ENCODE data around the gene MICU2.

Gene MICU2, protein sequence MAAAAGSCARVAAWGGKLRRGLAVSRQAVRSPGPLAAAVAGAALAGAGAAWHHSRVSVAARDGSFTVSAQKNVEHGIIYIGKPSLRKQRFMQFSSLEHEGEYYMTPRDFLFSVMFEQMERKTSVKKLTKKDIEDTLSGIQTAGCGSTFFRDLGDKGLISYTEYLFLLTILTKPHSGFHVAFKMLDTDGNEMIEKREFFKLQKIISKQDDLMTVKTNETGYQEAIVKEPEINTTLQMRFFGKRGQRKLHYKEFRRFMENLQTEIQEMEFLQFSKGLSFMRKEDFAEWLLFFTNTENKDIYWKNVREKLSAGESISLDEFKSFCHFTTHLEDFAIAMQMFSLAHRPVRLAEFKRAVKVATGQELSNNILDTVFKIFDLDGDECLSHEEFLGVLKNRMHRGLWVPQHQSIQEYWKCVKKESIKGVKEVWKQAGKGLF
- 33.1 to 44.3 (median 33.7) reads per million in 3 donors for total RNA-seq

DNA sequence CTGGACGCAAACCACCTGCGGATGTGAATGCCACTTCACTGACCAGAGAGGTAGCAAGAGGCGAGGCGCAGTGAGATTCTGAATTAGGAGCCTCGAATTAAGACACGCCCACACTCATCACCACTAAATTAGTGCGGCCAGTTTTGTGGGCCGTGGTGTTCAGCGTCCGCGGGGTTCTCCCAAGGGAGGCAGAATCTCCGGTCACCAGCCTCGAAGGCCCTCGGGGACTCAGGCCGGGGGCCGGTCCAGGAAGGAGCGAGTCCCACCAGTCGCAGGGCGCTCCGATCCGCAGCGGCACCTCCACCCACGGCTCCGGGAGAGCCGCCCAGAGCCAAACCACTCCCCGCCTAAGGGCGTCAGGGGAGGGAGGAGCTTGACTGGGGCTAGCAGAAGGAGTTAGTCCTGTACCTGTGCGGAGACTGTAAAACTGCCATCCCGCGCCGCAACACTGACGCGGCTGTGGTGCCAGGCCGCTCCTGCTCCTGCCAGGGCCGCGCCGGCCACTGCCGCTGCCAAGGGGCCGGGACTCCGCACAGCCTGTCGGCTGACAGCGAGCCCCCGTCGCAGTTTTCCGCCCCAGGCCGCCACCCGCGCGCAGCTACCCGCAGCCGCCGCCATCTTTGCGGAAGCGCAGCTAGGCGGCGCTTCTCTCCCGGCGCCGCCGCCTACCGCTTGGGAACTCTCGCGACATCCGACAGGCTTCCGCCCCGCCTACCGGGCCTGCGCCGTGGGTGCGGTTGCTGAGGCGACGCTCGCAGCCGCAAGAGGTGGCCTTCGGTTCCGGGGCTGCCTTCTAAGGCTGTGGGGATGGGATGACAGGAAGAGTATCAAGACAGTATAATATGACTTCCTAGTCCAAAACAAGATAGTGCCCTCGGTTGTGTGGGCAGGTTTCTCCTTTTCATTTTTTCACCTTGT is at the start of gene MICU2:
MICU2 (minus strand) TSS at position 640 of the 918 bp plus-strand sequence; CDS start at position 618, 22 bp downstream.
- peak; percentile 88 to 90 (median 90) for DNase-seq
- peak within 1 kb of the TSS; percentile 98 for H3K27ac ChIP-seq (ENCODE audit: insufficient read depth, low read length, poor library complexity, severe bottlenecking)
- H3K9me3 ChIP-seq (ENCODE audit: control insufficient read depth, low read length), result no peaks in the 10 kb centered on the region
- peak within 1 kb of the TSS; percentile 74 for H3K4me3 ChIP-seq (ENCODE audit: insufficient read depth, low read depth, low read length, poor library complexity, severe bottlenecking)
- no peaks in the 10 kb centered on the region for H3K27me3 ChIP-seq (replicated peaks; ENCODE audit: control insufficient read depth, insufficient read depth, low read length, poor library complexity, severe bottlenecking)
- H3K4me1 ChIP-seq (ENCODE audit: control insufficient read depth, insufficient read depth, low read length, poor library complexity, severe bottlenecking), result peaks cover 6% of the 10 kb centered on the region
- H3K36me3 ChIP-seq (ENCODE audit: control insufficient read depth, insufficient read depth, low read length), result no peaks in the 10 kb centered on the region

DNA sequence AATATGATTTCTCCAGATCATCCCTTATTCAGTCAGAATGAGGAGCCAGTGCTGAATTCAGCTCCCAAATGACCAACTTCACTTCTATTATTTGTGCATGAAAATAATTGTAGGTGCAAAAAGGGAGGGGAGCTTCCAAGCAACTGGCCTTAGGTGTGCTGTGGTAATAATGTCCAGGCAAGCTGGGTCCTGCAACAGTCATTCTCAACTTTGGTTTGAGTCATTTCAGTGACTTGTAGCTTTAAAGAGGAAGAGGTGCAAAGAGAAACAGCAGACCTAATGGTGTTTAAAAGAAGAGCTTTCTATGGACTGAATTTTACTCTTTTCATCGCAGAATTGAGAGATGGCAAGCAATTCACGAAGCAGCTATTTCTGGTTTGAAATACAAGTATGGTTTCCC is 37.7 kb upstream of the MICU2 start:
- no peak for DNase-seq
- Histone ChIP-seq H3K4me1 (ENCODE audit: control insufficient read depth, insufficient read depth, low read length, poor library complexity, severe bottlenecking) (no peaks in the 10 kb centered on the region), H3K27ac (ENCODE audit: insufficient read depth, low read length, poor library complexity, severe bottlenecking) (no peak overlapping the region), H3K27me3 (replicated peaks; ENCODE audit: control insufficient read depth, insufficient read depth, low read length, poor library complexity, severe bottlenecking) (no peaks in the 10 kb centered on the region), H3K9me3 (ENCODE audit: control insufficient read depth, low read length) (no peaks in the 10 kb centered on the region), H3K36me3 (ENCODE audit: control insufficient read depth, insufficient read depth, low read length) (no peaks in the 10 kb centered on the region), H3K4me3 (ENCODE audit: insufficient read depth, low read depth, low read length, poor library complexity, severe bottlenecking) (no peak overlapping the region)

DNA sequence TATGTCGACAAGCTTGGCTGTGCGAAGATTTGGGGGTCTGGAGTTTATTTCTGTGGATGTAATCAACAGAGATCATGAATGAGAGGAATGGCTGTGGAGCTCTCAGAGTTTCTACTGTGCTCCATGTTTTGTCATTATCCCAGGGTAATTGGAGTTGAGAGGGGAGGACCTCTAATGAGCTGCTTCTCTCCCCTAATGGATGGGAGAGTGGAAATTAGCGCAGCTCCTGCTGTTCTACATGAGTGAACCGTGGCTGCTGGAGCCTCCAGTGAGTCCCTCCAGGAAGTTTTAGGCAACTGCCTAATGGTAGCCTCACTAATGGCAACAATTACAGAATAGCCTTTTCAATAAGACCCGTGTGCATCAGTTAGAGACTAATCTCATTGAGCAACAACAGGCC is 35.6 kb upstream of the MICU2 start:
- H3K4me1 ChIP-seq (ENCODE audit: control insufficient read depth, insufficient read depth, low read length, poor library complexity, severe bottlenecking), result no peaks in the 10 kb centered on the region
- no peaks in the 10 kb centered on the region for H3K9me3 ChIP-seq (ENCODE audit: control insufficient read depth, low read length)
- H3K4me3 ChIP-seq (ENCODE audit: insufficient read depth, low read depth, low read length, poor library complexity, severe bottlenecking), result no peak overlapping the region
- no peak for DNase-seq
- no peak overlapping the region for H3K27ac ChIP-seq (ENCODE audit: insufficient read depth, low read length, poor library complexity, severe bottlenecking)
- H3K27me3 ChIP-seq (replicated peaks; ENCODE audit: control insufficient read depth, insufficient read depth, low read length, poor library complexity, severe bottlenecking), result no peaks in the 10 kb centered on the region
- H3K36me3 ChIP-seq (ENCODE audit: control insufficient read depth, insufficient read depth, low read length), result no peaks in the 10 kb centered on the region

DNA sequence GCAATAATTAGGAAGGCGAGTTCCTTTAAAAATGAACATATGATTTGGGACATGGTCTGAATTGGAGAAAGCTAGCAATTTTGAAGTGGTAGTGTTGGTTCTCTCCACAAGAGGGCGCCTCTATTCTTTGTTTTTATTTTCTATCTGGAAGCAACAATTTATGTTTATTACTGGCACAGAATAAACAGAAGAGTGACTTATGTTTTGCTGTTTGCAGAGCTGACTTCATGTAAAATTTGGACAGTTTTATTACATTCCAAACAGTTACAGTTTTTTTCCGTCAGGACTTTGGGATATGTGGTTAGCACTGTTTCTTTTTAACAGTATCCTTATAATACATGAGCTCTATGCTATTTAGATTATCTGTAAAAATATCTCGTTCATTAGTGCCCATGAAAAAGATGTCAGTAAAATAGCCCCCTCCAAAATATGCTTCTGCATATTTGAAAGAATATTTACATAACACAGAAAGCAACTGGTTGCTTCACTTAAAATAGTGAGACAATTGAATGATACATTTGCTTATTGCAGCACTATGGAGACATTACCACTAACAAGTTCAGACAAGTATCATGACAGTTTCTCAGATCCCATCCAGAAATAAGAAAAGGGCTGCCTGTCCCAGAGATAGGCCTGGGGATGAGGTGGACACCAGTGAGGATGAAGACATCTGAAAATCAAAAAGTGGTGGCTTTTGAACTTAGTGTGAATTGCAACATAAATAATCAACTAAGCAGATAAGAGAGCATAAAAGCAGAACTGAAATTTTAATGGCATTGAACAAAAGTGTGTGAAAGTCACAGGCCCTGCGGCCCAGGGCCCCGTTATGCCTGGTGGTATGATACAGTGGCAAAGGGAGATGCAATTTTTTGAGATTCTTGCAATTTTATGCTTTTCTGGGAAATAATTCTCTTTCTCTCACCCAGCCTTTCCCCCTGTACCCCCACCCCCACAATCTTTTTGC is 34.6 kb upstream of the MICU2 start:
- no peaks in the 10 kb centered on the region for H3K9me3 ChIP-seq (ENCODE audit: control insufficient read depth, low read length)
- H3K27ac ChIP-seq (ENCODE audit: insufficient read depth, low read length, poor library complexity, severe bottlenecking), result no peak overlapping the region
- H3K36me3 ChIP-seq (ENCODE audit: control insufficient read depth, insufficient read depth, low read length), result no peaks in the 10 kb centered on the region
- H3K4me3 ChIP-seq (ENCODE audit: insufficient read depth, low read depth, low read length, poor library complexity, severe bottlenecking), result no peak overlapping the region
- peak in 1 of 3 donors; percentile 18 for DNase-seq
- H3K27me3 ChIP-seq (replicated peaks; ENCODE audit: control insufficient read depth, insufficient read depth, low read length, poor library complexity, severe bottlenecking), result no peaks in the 10 kb centered on the region
- no peaks in the 10 kb centered on the region for H3K4me1 ChIP-seq (ENCODE audit: control insufficient read depth, insufficient read depth, low read length, poor library complexity, severe bottlenecking)

DNA sequence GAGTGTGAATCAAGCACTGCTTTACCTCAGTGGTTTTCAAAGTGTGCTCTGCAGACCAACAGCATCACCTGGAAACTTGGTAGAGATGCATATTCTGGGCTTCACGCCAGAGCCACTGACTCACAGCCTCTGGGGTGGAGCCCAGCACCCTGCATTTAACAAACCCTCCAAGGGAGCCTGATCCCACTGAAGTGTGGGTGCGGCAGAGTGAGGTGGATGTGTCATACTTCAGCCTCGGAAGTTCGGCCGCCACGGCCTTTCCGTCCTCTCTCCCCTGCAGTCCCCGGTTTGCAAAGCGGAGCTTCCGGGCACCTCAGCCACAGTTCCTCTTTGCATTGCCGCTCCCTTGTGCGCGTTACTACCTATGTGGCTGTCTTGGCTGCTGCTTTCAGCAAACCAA is 33.3 kb upstream of the MICU2 start:
- no peaks in the 10 kb centered on the region for H3K4me1 ChIP-seq (ENCODE audit: control insufficient read depth, insufficient read depth, low read length, poor library complexity, severe bottlenecking)
- H3K36me3 ChIP-seq (ENCODE audit: control insufficient read depth, insufficient read depth, low read length), result no peaks in the 10 kb centered on the region
- no peak overlapping the region for H3K27ac ChIP-seq (ENCODE audit: insufficient read depth, low read length, poor library complexity, severe bottlenecking)
- no peaks in the 10 kb centered on the region for H3K27me3 ChIP-seq (replicated peaks; ENCODE audit: control insufficient read depth, insufficient read depth, low read length, poor library complexity, severe bottlenecking)
- no peaks in the 10 kb centered on the region for H3K9me3 ChIP-seq (ENCODE audit: control insufficient read depth, low read length)
- peak in 1 of 3 donors; percentile 6 for DNase-seq
- H3K4me3 ChIP-seq (ENCODE audit: insufficient read depth, low read depth, low read length, poor library complexity, severe bottlenecking), result no peak overlapping the region

DNA sequence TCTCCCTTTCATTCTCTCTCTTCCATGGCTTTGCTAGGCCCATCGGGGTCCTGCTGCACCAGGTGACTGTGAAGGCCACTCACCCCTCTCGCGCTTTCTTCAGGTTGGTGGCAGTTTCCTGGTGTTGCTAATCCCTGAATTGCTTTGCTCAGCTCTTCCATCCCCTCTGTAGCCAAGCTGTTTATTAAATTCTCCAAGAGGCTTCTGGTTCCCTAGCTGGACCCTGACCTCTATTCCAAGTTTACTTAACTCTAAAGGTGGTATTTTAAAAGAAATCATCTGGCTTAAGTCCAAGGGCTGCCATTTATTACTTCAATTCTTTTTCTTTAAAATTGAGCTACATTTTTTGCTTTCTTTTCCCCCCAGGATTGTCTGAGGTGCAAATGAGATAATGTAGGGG is 32.7 kb upstream of the MICU2 start:
- H3K27me3 ChIP-seq (replicated peaks; ENCODE audit: control insufficient read depth, insufficient read depth, low read length, poor library complexity, severe bottlenecking), result no peaks in the 10 kb centered on the region
- no peaks in the 10 kb centered on the region for H3K9me3 ChIP-seq (ENCODE audit: control insufficient read depth, low read length)
- H3K4me3 ChIP-seq (ENCODE audit: insufficient read depth, low read depth, low read length, poor library complexity, severe bottlenecking), result no peak overlapping the region
- no peak overlapping the region for H3K27ac ChIP-seq (ENCODE audit: insufficient read depth, low read length, poor library complexity, severe bottlenecking)
- no peaks in the 10 kb centered on the region for H3K4me1 ChIP-seq (ENCODE audit: control insufficient read depth, insufficient read depth, low read length, poor library complexity, severe bottlenecking)
- no peaks in the 10 kb centered on the region for H3K36me3 ChIP-seq (ENCODE audit: control insufficient read depth, insufficient read depth, low read length)
- DNase-seq, result no peak

DNA sequence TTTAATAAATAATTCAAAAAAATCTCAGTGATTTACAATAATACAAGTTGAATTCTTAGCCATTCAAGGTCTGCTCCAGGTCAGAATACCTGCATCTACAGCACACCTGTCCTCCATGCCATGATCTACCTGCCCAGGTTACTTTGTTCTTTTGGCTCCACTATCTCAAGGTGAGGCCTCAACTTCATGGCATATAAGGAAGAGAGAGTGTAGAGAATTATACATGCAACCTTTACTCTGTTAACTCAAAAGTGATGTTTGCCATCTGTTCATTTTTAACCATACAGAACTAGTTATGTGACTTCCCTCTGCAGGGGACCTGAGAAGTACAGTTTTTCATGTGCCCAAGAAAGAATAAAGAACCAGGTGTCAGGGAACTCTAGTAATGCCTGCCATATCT is 28.2 kb upstream of the MICU2 start:
- Histone ChIP-seq H3K36me3 (ENCODE audit: control insufficient read depth, insufficient read depth, low read length) (no peaks in the 10 kb centered on the region), H3K27ac (ENCODE audit: insufficient read depth, low read length, poor library complexity, severe bottlenecking) (no peak overlapping the region), H3K4me1 (ENCODE audit: control insufficient read depth, insufficient read depth, low read length, poor library complexity, severe bottlenecking) (no peaks in the 10 kb centered on the region), H3K27me3 (replicated peaks; ENCODE audit: control insufficient read depth, insufficient read depth, low read length, poor library complexity, severe bottlenecking) (no peaks in the 10 kb centered on the region), H3K4me3 (ENCODE audit: insufficient read depth, low read depth, low read length, poor library complexity, severe bottlenecking) (no peak overlapping the region), H3K9me3 (ENCODE audit: control insufficient read depth, low read length) (no peaks in the 10 kb centered on the region)
- no peak for DNase-seq

DNA sequence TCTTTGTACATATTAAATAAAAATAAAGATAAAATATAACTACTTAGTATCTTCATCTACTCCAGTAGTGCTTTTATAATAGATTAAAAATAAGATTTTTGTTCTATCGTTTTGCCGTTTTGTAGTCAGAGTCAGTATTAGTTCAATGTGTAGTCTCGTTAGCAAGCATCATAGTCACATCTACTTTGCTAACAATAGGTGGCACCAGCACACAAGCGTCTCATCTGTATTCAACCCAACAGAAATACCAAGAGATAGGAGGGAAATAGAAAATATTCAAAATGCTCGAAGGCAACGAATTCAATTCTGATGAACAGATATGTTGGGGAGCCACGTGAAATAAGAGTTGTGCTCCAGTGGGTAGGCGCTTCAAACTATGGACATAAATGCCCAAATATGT is 21.4 kb upstream of the MICU2 start:
- DNase-seq, result no peak
- Histone ChIP-seq H3K27me3 (replicated peaks; ENCODE audit: control insufficient read depth, insufficient read depth, low read length, poor library complexity, severe bottlenecking) (no peaks in the 10 kb centered on the region), H3K4me1 (ENCODE audit: control insufficient read depth, insufficient read depth, low read length, poor library complexity, severe bottlenecking) (no peaks in the 10 kb centered on the region), H3K9me3 (ENCODE audit: control insufficient read depth, low read length) (no peaks in the 10 kb centered on the region), H3K4me3 (ENCODE audit: insufficient read depth, low read depth, low read length, poor library complexity, severe bottlenecking) (no peak overlapping the region), H3K36me3 (ENCODE audit: control insufficient read depth, insufficient read depth, low read length) (no peaks in the 10 kb centered on the region), H3K27ac (ENCODE audit: insufficient read depth, low read length, poor library complexity, severe bottlenecking) (no peak overlapping the region)

DNA sequence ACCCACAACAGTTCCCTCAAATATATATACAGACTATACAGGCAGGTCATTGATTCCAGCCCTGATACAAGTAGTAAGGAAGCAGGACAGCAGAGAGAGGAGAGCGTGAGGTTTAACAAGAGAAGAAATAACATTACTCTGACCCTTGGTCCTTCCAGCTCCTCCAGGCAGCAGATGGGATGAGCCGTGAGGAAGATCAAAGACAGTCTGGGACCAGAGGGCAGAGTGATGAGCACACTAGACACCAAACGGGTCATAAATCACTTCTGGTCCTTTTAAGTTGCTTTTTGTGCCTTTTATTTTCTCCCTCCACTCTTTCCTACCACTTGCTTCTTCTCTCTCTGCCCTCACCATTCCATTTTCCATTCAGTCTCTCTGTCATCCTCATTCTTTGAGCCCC is 16.9 kb upstream of the MICU2 start:
- Histone ChIP-seq H3K9me3 (ENCODE audit: control insufficient read depth, low read length) (no peaks in the 10 kb centered on the region), H3K27ac (ENCODE audit: insufficient read depth, low read length, poor library complexity, severe bottlenecking) (no peak overlapping the region), H3K27me3 (replicated peaks; ENCODE audit: control insufficient read depth, insufficient read depth, low read length, poor library complexity, severe bottlenecking) (no peaks in the 10 kb centered on the region), H3K4me3 (ENCODE audit: insufficient read depth, low read depth, low read length, poor library complexity, severe bottlenecking) (no peak overlapping the region), H3K4me1 (ENCODE audit: control insufficient read depth, insufficient read depth, low read length, poor library complexity, severe bottlenecking) (no peaks in the 10 kb centered on the region), H3K36me3 (ENCODE audit: control insufficient read depth, insufficient read depth, low read length) (no peaks in the 10 kb centered on the region)
- DNase-seq, result no peak

Measured in effector memory CD4-positive, alpha-beta T cell (primary cell).